T-helper 17 cell (primary cell): ENCODE results near the gene EVPL. TPM values are rescaled to one million over a fixed set of nuclear protein-coding genes. Genes with fewer than 3 reads are reported as not detected.

Source experiments
- ATAC-seq: fragments of 150-1000 bp; cut with Tn5 transposase; 2 replicates; pipeline ENCODE4 v1.10.0; 2021; ENCODE audit warnings: mild to moderate bottlenecking, moderate library complexity
- DNase-seq, 3 donors: peaks; one replicate each; pipeline versions ENCODE4 v3.0.0 to v3.0.0-alpha.2; 2020 to 2021
- H3K9me3 ChIP-seq: one replicate; pipeline ENCODE4 v1.7.0; 2013; ENCODE audit warnings: low read length, mild to moderate bottlenecking; ENCODE audit not compliant: control insufficient read depth, poor library complexity, severe bottlenecking
- H3K27ac Mint-ChIP-seq: one replicate; pipeline ENCODE4 v1.8.0; 2022; ENCODE audit warnings: mild to moderate bottlenecking, moderate library complexity, mixed read lengths
- H3K27me3 Mint-ChIP-seq: one replicate; pipeline ENCODE4 v1.8.0; 2022; ENCODE audit warnings: mixed read lengths
- H3K36me3 Mint-ChIP-seq: one replicate; pipeline ENCODE4 v1.8.0; 2022; ENCODE audit warnings: low read depth, mixed read lengths
- H3K4me1 Mint-ChIP-seq: one replicate; pipeline ENCODE4 v1.8.0; 2022; ENCODE audit warnings: mild to moderate bottlenecking, mixed read lengths
- H3K4me3 Mint-ChIP-seq: one replicate; pipeline ENCODE4 v1.8.0; 2022; ENCODE audit warnings: mild to moderate bottlenecking, moderate library complexity, mixed read lengths
- total RNA-seq, 4 donors: library from RNA in 2 of 4; stranded (reverse) in 2 of 4; gene quantifications; one replicate each; pipeline ENCODE4 v1.2.3 and lab custom pipeline; 2022 to 2026

Gene EVPL
- total RNA-seq, 2 donors from 2014 or later: 0.05 to 0.68 TPM

DNA sequence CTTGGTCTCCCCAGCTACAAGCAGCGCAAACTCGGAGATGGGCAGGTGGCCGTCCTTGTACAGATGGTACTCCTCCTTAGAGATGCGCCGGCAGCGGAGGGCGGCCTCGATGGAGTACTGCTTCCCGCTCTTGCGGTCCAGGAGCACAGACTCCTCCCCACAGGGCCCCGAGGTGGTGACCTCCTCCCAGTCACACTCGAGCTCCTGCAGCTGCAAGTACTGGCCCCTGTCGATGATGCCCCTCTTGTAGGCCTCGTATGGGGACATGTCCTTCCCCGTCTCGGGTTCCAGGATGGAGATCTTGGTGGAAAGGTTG lies 19.3 kb downstream of the EVPL start:
- no peaks in the 10 kb centered on the region for H3K36me3 Mint-ChIP-seq
- no peaks in the 10 kb centered on the region for H3K9me3 ChIP-seq
- H3K4me3 Mint-ChIP-seq: no peak overlapping the region
- no peak for ATAC-seq
- peaks cover 10% of the 10 kb centered on the region for H3K4me1 Mint-ChIP-seq
- DNase-seq: no peak
- H3K27ac Mint-ChIP-seq: no peak overlapping the region
- no peaks in the 10 kb centered on the region for H3K27me3 Mint-ChIP-seq

DNA sequence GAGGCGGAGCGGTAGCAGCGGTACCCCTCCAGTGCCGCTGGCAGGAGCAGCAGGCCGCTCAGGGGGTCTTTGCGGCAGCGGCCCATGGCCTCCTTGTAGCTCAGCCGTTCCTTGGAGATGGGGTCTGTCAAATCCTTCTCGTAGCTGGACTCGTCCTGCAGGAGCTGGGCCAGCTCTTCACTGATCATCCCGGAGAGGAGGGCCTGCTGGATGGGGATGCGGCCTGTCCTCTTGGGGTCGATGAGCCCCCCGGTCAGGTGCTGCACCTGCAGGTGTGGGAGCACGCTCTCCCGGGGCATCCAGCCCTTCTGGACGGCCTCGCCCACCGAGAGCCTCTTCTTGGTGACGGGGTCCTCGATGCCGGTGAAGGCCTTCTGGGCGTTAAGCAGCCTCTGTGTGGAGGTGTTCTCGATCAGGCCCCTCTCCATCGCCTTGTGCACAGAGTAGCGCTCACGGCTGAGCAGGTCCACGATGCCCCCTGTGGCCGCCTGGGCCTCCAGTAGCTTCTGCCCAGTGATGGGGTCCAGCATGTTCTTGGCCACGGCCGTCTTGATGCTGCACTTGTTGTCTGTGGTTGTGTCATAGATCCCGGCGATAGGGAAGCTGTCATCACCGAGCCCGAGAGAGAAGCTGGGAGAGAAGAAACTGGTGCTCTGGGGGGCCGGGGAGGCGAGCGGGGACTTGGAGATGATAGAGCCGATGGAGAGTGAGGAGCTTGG lies 19.8 kb downstream of the EVPL start:
- Mint-ChIP-seq H3K36me3 (no peaks in the 10 kb centered on the region), H3K27me3 (no peaks in the 10 kb centered on the region), H3K4me1 (peaks cover 10% of the 10 kb centered on the region), H3K4me3 (no peak overlapping the region), H3K27ac (no peak overlapping the region)
- no peaks in the 10 kb centered on the region for H3K9me3 ChIP-seq
- ATAC-seq (no peak), DNase-seq (no peak)

GRCh38 chr17:76005263-76006149 lies 21.6 kb downstream of the EVPL start:
- H3K27ac Mint-ChIP-seq: peak overlapping the region; percentile 93
- ATAC-seq (peak; percentile 68), DNase-seq (peak; percentile 58 to 82 (median 66))
- no peaks in the 10 kb centered on the region for H3K9me3 ChIP-seq
- H3K4me3 Mint-ChIP-seq: no peak overlapping the region
- H3K27me3 Mint-ChIP-seq: no peaks in the 10 kb centered on the region
- peaks cover 10% of the 10 kb centered on the region for H3K4me1 Mint-ChIP-seq
- no peaks in the 10 kb centered on the region for H3K36me3 Mint-ChIP-seq

DNA sequence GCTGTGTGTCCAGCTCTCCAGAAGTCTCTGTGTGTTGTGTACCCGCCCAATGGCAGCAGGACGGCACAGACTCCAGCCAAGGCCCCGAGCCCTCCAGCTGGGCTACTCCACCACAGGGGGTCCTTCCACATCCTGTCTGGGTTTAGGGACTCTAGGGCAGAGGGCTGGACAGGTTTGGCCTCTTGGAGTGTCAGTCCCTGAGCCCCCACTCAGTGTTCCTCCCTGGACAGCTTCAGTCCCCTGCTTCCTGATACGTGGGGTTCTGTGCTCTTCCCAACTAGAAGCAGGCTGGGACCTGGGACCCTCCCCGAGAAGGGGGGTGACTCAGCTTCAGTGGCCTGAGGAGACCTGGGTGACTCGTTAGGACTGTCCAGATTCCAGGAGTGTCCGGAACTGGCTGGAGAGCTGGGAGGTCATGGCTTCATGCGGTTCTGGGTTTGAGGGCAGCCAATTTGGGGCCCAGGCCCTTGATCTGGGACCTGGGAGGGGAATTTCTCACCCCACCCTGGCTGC lies 22.3 kb downstream of the EVPL start:
- H3K9me3 ChIP-seq: no peaks in the 10 kb centered on the region
- no peak overlapping the region for H3K27ac Mint-ChIP-seq
- no peak for ATAC-seq
- H3K4me1 Mint-ChIP-seq: peaks cover 10% of the 10 kb centered on the region
- H3K27me3 Mint-ChIP-seq: no peaks in the 10 kb centered on the region
- H3K36me3 Mint-ChIP-seq: no peaks in the 10 kb centered on the region
- DNase-seq: no peak
- H3K4me3 Mint-ChIP-seq: no peak overlapping the region

DNA sequence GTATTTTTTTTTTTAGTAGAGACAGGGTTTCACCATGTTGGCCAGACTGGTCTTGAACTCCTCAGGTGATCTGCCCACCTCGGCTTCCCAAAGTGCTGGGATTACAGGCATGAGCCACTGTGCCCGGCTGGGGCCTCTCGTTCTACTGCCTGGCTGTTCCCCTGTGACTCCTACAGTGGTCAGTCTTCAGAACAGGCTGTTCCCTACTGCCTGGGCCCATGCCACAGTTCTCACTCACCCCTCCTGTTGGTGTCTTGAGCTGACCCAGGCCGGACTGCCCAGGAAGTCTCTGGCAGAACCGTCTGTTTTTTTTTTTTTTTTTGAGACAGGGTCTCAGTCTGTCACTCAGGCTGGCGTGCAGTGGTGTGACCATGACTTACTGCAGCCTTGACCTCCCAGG lies 23.2 kb downstream of the EVPL start:
- H3K9me3 ChIP-seq: no peaks in the 10 kb centered on the region
- H3K4me1 Mint-ChIP-seq: peaks cover 7% of the 10 kb centered on the region
- H3K36me3 Mint-ChIP-seq: no peaks in the 10 kb centered on the region
- ATAC-seq (no peak), DNase-seq (no peak)
- H3K27me3 Mint-ChIP-seq: no peaks in the 10 kb centered on the region
- no peak overlapping the region for H3K27ac Mint-ChIP-seq
- H3K4me3 Mint-ChIP-seq: no peak overlapping the region

DNA sequence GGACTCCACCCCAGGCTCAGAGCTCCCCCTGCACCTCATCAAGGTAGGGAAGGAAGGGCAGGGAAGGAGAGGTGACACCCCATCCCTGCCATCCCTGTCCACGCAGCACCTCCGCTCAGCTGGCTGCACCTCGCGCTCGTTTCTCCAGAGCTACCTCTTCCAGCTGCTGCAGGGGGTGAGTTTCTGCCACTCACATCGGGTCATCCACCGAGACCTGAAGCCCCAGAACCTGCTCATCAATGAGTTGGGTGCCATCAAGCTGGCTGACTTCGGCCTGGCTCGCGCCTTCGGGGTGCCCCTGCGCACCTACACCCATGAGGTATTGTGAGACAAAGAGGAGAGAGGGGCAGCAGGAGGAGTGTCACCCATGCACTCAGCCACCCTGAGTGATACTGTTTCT lies 25.0 kb downstream of the EVPL start:
- no peaks in the 10 kb centered on the region for H3K9me3 ChIP-seq
- H3K36me3 Mint-ChIP-seq: no peaks in the 10 kb centered on the region
- peaks cover 15% of the 10 kb centered on the region for H3K4me1 Mint-ChIP-seq
- ATAC-seq (no peak), DNase-seq (no peak)
- H3K4me3 Mint-ChIP-seq: no peak overlapping the region
- H3K27ac Mint-ChIP-seq: no peak overlapping the region
- no peaks in the 10 kb centered on the region for H3K27me3 Mint-ChIP-seq

DNA sequence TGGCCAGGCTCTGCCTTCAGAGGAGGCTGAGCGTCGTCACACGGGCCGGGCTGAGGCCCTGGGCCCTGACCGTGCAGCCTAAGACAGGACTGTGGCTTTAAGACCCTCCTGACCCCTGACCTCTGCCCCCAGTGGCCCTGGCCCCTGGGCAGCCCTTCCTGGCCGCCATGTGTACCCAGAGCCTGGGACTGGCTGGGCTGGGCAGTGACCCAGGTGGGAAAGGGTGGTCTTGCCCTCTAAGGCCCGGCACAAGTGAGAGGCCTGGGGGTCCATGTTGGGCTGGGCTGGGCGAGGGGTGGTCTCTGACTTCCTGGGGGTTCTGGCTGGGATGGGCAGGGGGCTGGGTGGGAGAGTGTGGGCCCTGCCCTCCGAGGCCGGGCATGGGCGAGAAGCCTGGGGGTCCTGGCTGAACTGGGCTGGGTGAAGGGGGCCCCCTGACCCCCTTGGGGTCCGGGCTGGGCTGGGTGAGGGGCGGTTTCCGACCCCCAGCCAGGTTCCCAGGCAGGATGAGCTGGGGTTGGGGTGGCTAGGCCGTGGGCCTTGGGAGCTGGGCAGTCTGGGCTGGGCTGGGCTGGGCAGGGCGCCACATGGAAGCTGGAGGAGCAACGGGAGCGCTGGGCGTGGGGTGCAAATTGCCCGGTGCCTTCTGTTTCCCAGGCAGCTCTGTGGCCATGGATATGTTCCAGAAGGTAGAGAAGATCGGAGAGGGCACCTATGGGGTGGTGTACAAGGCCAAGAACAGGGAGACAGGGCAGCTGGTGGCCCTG lies 26.2 kb downstream of the EVPL start, which contains the start of gene CDK3:
Gene CDK3, plus strand, starts transcription at position 101 of the 767 bp plus-strand sequence. Its CDS starts 571 bp downstream, at position 672.
- no peaks in the 10 kb centered on the region for H3K27me3 Mint-ChIP-seq
- no peak within 1 kb of the TSS for H3K4me3 Mint-ChIP-seq
- H3K4me1 Mint-ChIP-seq: peaks cover 22% of the 10 kb centered on the region
- ATAC-seq (no peak), DNase-seq (no peak)
- H3K9me3 ChIP-seq: no peaks in the 10 kb centered on the region
- H3K27ac Mint-ChIP-seq: peak within 1 kb of the TSS; percentile 3
- no peaks in the 10 kb centered on the region for H3K36me3 Mint-ChIP-seq

- Mint-ChIP-seq H3K27me3 (no peaks in the 10 kb centered on the region), H3K4me1 (peaks cover 16% of the 10 kb centered on the region), H3K4me3 (no peak overlapping the region), H3K36me3 (no peaks in the 10 kb centered on the region), H3K27ac (peak overlapping the region; percentile 3)
- peak; percentile 68 for ATAC-seq
- H3K9me3 ChIP-seq: no peaks in the 10 kb centered on the region
- peak; percentile 39 to 63 (median 47) for DNase-seq
Observed at GRCh38 chr17:76000016-76000754, 26.9 kb downstream of the EVPL start.

DNA sequence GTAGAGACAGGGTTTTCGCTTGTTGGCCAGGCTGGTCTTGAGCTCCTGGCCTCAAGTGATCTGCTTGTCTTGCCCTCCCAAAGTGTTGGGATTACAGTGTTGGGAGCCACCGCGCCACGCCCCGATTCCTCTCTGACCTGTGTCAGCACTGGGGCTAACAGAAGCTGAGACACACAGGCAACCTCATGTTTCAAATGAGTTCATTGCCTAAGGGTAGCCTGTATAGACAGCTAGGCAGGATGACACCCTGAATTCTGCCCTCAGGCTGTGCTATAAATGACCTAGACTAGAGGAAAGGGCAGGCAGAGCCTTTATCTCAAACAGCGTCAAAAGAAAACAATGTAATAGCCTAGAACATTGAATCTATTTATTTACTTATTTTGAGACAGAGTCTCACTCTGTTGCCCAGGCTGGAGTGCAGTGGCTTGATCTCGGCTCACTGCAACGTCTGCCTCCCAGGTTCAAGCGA lies 28.7 kb downstream of the EVPL start:
- DNase-seq (no peak), ATAC-seq (no peak)
- no peaks in the 10 kb centered on the region for H3K36me3 Mint-ChIP-seq
- H3K27ac Mint-ChIP-seq: no peak overlapping the region
- no peaks in the 10 kb centered on the region for H3K27me3 Mint-ChIP-seq
- no peaks in the 10 kb centered on the region for H3K9me3 ChIP-seq
- H3K4me3 Mint-ChIP-seq: no peak overlapping the region
- H3K4me1 Mint-ChIP-seq: peaks cover 15% of the 10 kb centered on the region

DNA sequence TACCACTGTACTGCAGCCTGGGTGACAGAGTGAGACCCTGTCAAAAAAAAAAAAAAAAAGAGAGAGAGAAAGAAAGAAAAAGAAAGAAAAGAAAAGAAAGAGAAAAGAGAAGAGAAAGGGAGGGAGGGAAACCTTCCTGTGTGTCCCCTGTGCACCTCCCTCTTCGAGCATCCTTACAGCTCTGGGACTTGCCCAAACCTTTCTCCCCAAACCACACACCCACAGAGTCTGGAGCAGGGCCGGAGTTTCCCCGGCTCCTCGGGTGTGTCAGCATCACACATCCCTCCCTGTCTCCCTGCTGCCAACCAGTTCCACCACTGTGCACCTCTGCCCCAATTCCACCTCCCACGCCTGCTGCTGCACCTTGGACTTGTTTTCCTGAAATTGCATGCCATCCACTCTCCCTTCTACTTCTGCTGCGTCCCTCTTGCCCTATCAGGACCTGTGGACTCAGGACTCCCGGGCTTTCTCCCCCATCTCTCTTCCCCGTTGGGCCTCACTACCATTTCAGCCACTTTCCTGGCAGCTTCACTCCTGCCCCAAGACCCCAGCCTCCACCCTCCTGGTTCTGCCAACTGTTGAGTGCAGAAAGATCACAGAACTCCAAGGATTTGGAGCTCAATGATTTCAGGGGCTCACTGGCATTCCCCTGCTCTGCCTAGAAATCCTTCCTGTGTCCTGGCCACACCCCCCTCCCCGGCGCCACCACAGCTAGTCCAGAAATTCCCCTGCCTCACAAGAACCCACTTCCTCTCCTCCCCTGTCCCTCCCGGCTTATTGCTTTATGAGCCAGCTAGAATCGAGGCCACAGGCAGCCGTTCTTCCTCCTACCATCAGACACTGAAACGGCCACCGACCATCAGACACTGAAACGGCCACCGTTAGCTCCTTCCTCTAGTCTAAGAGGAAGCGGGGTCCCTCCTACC lies 30.2 kb downstream of the EVPL start:
- peak overlapping the region; percentile 83 for H3K4me3 Mint-ChIP-seq
- H3K27me3 Mint-ChIP-seq: no peaks in the 10 kb centered on the region
- ATAC-seq (peak; percentile 81), DNase-seq (peak in 2 of 3 donors; percentile 33 to 51)
- peaks cover 15% of the 10 kb centered on the region for H3K4me1 Mint-ChIP-seq
- H3K36me3 Mint-ChIP-seq: no peaks in the 10 kb centered on the region
- H3K9me3 ChIP-seq: no peaks in the 10 kb centered on the region
- peak overlapping the region; percentile 95 for H3K27ac Mint-ChIP-seq

GRCh38 chr17:75995385-75995925 lies 31.7 kb downstream of the EVPL start:
- H3K27me3 Mint-ChIP-seq: no peaks in the 10 kb centered on the region
- no peaks in the 10 kb centered on the region for H3K36me3 Mint-ChIP-seq
- H3K4me1 Mint-ChIP-seq: peaks cover 15% of the 10 kb centered on the region
- no peak for DNase-seq
- ATAC-seq: no peak
- peak overlapping the region; percentile 95 for H3K27ac Mint-ChIP-seq
- H3K4me3 Mint-ChIP-seq: peak overlapping the region; percentile 59
- H3K9me3 ChIP-seq: no peaks in the 10 kb centered on the region
